ENCODE data around the gene COL24A1.

GRCh38 chr1:85984636-85985035 is 171.9 kb downstream of the COL24A1 start:
- TF ChIP-seq MYNN (CRISPR knock-in tag; IDR thresholded peaks at IDR 0.05; ENCODE audit: low read depth) (no peak), ARHGAP35 (CRISPR knock-in tag; IDR thresholded peaks at IDR 0.05; ENCODE audit: borderline replicate concordance) (no peak), MXI1 (IDR thresholded peaks at IDR 0.05; ENCODE audit: borderline replicate concordance, low read depth, low read length) (no peak), CTCF (CRISPR knock-in tag; IDR thresholded peaks at IDR 0.05) (no peak), MYPOP (CRISPR knock-in tag; IDR thresholded peaks at IDR 0.05) (no peak), NFYC (CRISPR knock-in tag; IDR thresholded peaks at IDR 0.05) (no peak), NR1H2 (CRISPR knock-in tag; IDR thresholded peaks at IDR 0.05; ENCODE audit: borderline replicate concordance, low read depth) (no peak), PHF8 (CRISPR knock-in tag; IDR thresholded peaks at IDR 0.05) (no peak), ZNF414 (CRISPR knock-in tag; IDR thresholded peaks at IDR 0.05) (no peak), ZNF331 (CRISPR knock-in tag; IDR thresholded peaks at IDR 0.05) (no peak), ZSCAN29 (CRISPR knock-in tag; conservative IDR thresholded peaks at IDR 0.05) (no peak), TP53 (CRISPR knock-in tag; conservative IDR thresholded peaks at IDR 0.05) (no peak)
